Motor neuron (in vitro differentiated cells): Measurements from ENCODE around the gene NOTCH1. TPM values are rescaled to one million over a fixed set of nuclear protein-coding genes. Genes with fewer than 3 reads are reported as not detected.
A peak's percentile ranks its signal among the peaks of the same experiment; 100 is the strongest.

ENCODE experiments used
- ATAC-seq, 8 experiments: fragments of 200-7000 bp; cut with Tn5 transposase; replicated peaks in 6 of 8; 2 replicates each; pipeline ENCODE4 v1.8.0; 2021; ENCODE audit warnings: mild to moderate bottlenecking in 8 of 8, moderate library complexity in 8 of 8
- H3K27ac ChIP-seq, 2 donors: fragments of 250-450 bp; sonication (Bioruptor Pico); 2 replicates each; pipeline ENCODE4 v1.9.0; 2021; ENCODE audit warnings: antibody characterized with exemption in 2 of 2, mild to moderate bottlenecking in 2 of 2, moderate library complexity in 1 of 2
- H3K4me1 ChIP-seq, 2 donors: fragments of 250-450 bp; sonication (Bioruptor Pico); replicated peaks in 1 of 2; 2 replicates each; pipeline ENCODE4 v1.6.1; 2021; ENCODE audit warnings: antibody characterized with exemption in 2 of 2, mild to moderate bottlenecking in 2 of 2, moderate library complexity in 1 of 2
- H3K4me3 ChIP-seq, 5 donors: fragments of 250-450 bp; sonication (Bioruptor Pico); 2 replicates each; pipeline ENCODE4 v1.9.0; 2021; ENCODE audit warnings: antibody characterized with exemption in 5 of 5, mild to moderate bottlenecking in 5 of 5, moderate library complexity in 4 of 5
- WGBS, 10 experiments: fragments of 450-650 bp; shearing (Covaris generic); methylation state at CpG; one replicate each; pipeline ENCODE4 v1.0.0; 2022; 5-methylcytosine and 5-hydroxymethylcytosine counted together
- in situ Hi-C, 9 experiments: fragments of 400-800 bp; cut with MboI; loops; one replicate each; pipeline ENCODE4 v1.15.0; 2021; ENCODE audit warnings: low sequenced_read_pairs in 9 of 9, low pct_unique_long_range_greater_than_20kb in 2 of 9; ENCODE audit not compliant: unreplicated experiment in 9 of 9
- total RNA-seq, 8 experiments: library from RNA; unstranded; fragments of 300-600 nt; gene quantifications; 2 replicates each; pipeline versions ENCODE4 v1.2.3 to v1.2.4, GENCODE V29; 2022

The NOTCH1 gene
- total RNA-seq, 8 experiments from 2014 or later: 4.9 to 57.7 (median 17.6) TPM

DNA sequence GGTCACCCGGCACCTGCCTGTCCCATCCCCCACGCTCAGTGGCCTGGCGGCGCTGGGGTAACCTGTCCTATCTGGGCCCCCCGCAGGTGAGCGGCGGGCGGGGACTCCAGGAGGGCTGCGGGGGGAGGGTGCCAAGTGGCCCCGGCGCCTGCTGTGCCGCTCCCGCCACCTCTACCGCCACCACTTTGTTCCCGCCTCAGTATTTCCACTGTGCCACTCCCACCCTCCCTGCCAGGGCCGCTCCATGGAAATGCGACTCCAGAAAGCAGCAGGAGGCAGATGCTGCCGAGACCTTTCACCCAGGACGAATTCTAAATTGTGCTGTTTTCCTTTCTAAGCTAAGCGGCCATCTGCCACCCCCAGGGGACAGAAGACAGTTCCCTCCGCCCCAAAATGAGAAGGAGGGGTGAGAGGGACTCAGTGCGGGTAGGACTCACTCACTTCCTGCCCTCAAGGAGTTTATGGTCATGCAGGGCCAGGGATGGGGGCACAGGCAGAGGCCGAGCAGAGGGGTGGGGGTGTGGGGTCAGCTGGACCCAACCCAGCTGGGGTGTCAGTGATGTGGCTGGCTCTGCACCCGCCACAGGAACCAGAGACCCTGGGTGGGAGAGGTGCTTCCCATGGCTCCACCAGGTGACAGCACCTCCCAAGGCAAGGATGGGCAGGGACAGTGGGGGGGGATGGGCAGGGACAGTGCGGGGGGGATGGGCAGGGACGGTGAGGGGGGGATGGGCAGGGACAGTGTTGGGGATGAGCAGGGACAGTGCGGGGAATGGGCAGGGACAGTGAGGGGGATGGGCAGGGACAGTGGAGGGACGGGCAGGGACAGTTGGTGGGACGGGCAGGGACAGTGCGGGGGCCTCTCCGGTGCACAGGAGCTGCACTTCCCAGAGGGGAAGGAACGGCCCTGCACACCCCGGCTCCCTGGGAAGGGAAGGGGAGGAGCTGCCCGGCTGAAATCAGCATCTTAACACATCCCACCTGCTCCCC lies 17.8 kb downstream of the NOTCH1 start:
- 32 to 90% methylated on average over 2 to 3 of the region's 34 CpGs; no CpG with 5 or more reads in 8 of the 10 experiments for WGBS, 10 experiments
- H3K4me1 ChIP-seq: peaks cover 77% of the 10 kb centered on the region in 2 donors
- peak overlapping the region; percentile 77 for H3K27ac ChIP-seq
- peak in 3 of 8 experiments; percentile 8 to 36 (median 24) for ATAC-seq
- H3K4me3 ChIP-seq: no peak overlapping the region
- in situ Hi-C loops: no loop called here

DNA sequence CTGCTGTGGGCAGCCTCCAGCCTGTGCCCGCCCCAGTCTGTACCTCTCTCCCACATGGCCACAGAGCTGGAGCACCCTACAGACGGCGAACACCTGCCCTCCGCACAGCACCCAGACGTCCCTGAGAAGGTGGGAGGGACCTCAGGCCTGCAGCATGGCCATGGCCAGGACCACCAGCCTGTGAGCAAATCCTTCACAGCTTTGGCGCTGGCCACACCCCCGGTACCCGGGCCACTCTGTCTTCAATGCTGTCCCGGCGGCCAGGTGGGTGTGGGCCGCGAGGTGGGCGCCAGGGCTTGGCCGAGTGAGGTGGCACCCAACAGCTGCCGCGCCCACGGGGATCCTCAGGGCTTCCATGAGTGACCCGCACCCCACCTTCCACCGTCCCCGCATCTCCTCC lies 18.7 kb downstream of the NOTCH1 start:
- Histone ChIP-seq H3K27ac (peak overlapping the region; percentile 77), H3K4me1 (peaks cover 69 to 70% of the 10 kb centered on the region in 2 donors), H3K4me3 (no peak overlapping the region)
- 75 to 93% methylated on average over 2 to 3 of the region's 20 CpGs; no CpG with 5 or more reads in 8 of the 10 experiments for WGBS, 10 experiments
- peak in 5 of 8 experiments; percentile 10 to 32 (median 26) for ATAC-seq
- in situ Hi-C loops: no loop called here

DNA sequence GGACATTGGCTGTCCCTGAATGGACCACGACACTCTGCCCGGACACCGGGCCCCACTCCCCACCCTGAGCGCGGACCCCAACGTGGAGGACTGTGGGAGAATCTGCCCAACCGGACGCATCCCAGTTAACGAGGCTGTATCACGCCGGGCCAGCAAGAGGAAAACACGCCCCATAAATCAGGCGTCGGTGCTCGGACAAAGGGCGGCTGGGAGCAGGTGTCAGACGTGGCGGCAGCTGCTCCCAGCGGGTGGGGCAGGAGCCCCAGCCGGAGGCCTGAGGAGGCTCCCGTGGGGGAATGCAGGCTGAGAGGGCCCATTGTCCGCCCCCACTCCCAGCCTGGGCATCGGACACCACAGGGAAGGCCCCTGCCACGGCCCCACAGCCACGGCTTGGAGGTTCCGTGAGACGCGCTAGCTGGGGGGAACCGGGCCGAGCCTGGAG lies 19.2 kb downstream of the NOTCH1 start:
- peak overlapping the region in 1 of 5 donors; percentile 11 for H3K4me3 ChIP-seq
- peak in 5 of 8 experiments; percentile 72 to 84 (median 82) for ATAC-seq
- H3K4me1 ChIP-seq: peaks cover 64 to 65% of the 10 kb centered on the region in 2 donors
- peak overlapping the region; percentile 77 for H3K27ac ChIP-seq
- no CpG with 5 or more reads among the region's 30 CpGs for WGBS, 10 experiments
- in situ Hi-C loops: no loop called here

DNA sequence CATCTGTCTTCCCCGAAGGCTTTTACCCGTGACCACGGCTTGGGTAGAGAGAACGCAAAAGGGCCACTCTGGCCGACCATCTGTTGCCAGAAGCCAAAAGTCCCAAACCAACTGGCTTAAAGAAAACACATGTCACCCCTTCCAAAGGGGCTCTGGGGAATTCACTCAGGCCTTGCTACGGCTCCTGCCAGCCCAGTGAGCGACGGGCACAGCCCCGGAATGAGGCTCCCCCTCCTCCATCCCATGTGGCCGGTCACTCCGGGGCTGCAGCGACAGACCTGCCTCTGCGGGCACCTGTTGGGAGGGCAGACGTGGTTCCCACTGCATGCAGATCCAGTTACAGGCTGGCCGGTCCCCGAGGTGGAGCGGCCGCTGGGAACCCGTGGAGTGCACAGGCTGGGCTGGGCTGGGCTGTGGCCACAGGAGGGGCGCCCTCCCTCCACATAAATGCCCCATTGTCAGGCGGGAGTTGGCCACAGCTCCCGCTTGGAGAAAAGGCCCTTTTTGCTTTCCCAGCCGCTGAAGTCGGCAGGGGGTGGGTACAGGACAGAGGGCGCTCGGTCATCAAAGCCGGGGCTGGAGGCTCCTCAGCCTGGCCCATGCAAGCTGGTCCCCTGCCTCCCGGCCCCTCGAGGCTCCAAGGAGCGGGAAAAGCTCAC lies 19.9 kb downstream of the NOTCH1 start:
- WGBS, 10 experiments: 32 to 85% (median 60%) methylated on average over 2 to 5 of the region's 30 CpGs; no CpG with 5 or more reads in 7 of the 10 experiments
- in situ Hi-C loops: no loop called here
- ATAC-seq: peak in 5 of 8 experiments; percentile 53 to 70 (median 60)
- peak overlapping the region; percentile 77 for H3K27ac ChIP-seq
- peak overlapping the region in 1 of 5 donors; percentile 11 for H3K4me3 ChIP-seq
- H3K4me1 ChIP-seq: peaks cover 57 to 58% of the 10 kb centered on the region in 2 donors

DNA sequence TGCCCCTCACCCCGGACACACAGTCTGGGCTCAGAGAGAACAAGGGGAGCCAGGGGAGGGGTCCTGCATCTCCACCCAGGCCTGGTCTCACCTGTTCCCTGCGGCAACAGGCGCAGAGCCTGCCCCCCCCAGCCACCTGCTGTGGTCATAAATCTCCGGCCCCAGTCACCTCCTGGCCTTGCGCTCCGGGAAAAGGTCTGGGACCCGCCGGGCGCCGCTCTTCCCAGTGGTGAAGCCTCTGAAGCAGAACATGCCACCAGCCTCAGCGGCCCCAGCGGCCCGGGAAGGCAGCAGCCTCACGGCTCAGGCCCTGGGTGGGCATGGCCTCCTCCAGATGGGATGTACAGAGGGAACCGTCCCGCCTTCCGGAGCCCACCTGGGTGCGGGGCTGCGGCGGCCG lies 20.6 kb downstream of the NOTCH1 start:
- Histone ChIP-seq H3K4me3 (no peak overlapping the region), H3K4me1 (peaks cover 49 to 58% of the 10 kb centered on the region in 2 donors), H3K27ac (peak overlapping the region in 1 of 2 donors; percentile 77)
- 100% methylated on average over 1 of the region's 21 CpGs; no CpG with 5 or more reads in 9 of the 10 experiments for WGBS, 10 experiments
- in situ Hi-C loops: no loop called here
- ATAC-seq: peak in 1 of 8 experiments; percentile 8

DNA sequence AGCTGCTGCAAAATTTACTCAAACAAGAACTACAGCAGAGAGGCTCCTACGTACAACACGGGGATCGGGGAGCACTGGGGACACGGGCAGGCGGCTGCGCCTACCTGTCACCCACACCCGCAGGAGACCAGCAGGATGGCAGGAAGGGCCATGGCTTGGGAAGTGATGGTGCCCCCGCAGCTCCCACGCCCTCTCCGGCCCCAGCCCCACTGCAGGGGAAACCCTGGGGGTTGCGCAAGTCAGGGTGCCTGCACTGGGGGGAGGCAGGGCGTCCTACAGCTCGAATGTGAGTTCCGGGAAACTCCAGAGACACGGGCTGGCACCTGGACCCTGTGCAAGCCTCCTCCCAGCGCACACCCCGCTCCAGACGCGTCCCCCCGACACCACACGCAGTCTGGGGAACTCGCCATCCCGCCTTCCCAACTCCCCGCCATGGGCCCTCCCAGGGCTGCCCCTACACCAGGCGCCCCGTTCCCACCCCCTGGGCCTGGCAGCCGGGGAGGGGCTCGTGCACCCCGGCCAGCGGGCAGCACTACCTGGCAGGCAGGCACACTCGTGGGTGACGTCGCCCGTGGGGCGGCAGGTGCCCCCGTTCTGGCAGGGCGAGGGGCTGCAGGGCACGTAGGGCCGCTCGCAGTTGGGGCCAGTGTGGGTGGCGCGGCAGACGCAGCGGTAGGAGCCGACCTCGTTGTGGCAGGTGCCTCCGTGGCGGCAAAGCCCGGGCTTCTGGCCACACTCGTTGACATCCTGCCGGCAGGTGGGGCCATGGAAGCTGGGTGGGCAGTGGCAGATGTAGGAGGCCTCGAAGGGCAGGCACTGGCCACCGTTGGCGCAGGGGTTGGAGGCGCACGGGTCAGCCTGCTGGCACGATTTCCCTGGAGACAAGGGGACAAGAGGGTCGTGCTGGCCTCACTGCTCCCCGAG lies 23.3 kb downstream of the NOTCH1 start:
- H3K4me3 ChIP-seq: no peak overlapping the region
- H3K27ac ChIP-seq: no peak overlapping the region
- no peak for ATAC-seq
- in situ Hi-C loops: no loop called here
- 100% methylated on average over 2 of the region's 59 CpGs; no CpG with 5 or more reads in 9 of the 10 experiments for WGBS, 10 experiments
- peaks cover 25 to 39% of the 10 kb centered on the region in 2 donors for H3K4me1 ChIP-seq

DNA sequence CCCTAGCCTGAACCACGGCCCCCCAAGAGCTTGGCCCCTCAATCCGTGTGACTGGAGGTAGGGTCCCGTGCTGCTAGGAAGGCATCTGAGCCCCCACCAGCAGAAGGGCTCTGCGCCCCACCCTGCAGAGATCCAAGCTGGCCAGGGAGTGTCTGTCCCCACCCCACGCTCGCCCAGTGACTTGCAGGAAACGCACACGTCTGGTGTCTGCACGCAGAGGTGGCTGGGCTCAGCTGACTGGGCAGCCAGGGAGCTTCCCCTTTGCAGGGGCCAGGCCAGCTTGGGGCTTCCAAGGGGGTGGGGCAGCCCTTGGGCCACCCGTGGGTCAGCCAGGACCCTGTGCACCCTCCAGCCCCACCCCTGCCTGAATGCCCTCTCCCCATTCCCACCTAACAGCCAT lies 24.3 kb downstream of the NOTCH1 start:
- WGBS, 10 experiments: no CpG with 5 or more reads among the region's 10 CpGs
- H3K4me3 ChIP-seq: no peak overlapping the region
- peak overlapping the region in 1 of 2 donors; percentile 44 for H3K27ac ChIP-seq
- in situ Hi-C loops: no loop called here
- ATAC-seq: no peak
- H3K4me1 ChIP-seq: peaks cover 17 to 35% of the 10 kb centered on the region in 2 donors

DNA sequence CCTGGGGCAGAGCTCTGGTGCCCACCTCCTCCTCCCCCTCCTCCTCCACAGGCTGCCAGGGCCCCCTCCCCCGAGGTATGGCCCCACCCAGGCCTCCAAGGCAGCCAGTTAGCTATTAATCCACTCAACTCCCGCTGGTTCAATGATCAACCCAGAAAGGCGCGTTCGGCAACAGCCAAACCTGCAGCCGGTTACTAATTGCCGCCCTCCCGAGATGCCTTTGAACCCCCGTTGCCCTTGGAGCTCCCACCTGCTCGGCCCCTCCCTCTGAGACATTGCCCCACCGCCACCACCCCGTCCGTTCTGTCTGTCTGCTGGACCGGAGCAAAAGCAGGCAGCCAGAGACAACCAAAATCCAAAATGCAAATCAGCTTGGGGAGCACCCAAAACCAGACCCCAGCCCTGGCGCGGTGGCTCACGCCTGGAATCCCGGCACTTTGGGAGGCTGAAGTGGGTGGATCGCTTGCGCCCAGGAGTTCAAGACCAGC lies 25.8 kb downstream of the NOTCH1 start:
- peak overlapping the region in 1 of 2 donors; percentile 52 for H3K27ac ChIP-seq
- no peak for ATAC-seq
- H3K4me1 ChIP-seq: peaks cover 12 to 29% of the 10 kb centered on the region in 2 donors
- WGBS, 10 experiments: 58 to 100% (median 96%) methylated on average over 5 to 6 of the region's 20 CpGs; no CpG with 5 or more reads in 7 of the 10 experiments
- H3K4me3 ChIP-seq: no peak overlapping the region
- in situ Hi-C loops: no loop called here

DNA sequence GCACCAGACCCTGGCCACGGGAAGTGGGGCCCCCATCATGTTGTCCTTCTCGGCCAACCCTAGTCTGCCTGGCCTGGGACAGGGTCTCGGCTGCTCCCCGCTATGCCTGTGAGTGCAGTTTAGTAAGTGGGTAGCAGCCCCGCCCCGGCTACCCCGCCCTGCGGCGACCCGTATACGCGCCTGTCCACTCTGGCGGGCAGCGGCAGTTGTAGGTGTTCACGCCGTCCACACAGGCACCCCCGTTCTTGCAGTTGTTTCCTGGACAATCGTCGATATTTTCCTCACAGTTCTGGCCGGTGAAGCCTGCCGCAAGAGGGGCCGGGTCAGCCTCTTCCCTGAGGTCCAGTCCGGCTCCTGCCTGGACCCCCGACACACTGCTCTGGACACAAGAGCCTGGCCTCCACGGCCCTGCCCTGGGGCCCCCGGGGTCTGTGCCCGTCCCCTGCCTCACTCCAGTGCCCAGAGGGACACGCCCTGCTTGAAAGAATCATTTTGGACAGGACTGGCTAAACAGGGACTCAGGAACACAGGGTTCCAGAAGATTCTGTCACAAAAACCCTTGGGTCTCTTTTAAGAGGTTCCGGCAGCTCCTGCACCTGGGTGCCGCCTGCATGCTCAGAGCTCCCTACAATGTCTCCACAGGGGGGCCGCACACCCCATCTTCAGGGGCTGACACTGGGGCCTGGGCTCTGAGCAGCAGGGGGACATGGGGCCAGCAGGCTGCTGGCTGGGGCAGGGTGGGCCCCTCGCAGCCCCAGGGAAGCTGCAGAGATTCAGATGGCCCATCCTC lies 26.4 kb downstream of the NOTCH1 start:
- Histone ChIP-seq H3K4me1 (peaks cover 11 to 28% of the 10 kb centered on the region in 2 donors), H3K27ac (peak overlapping the region in 1 of 2 donors; percentile 28), H3K4me3 (no peak overlapping the region)
- 81 to 100% (median 94%) methylated on average over 1 to 5 of the region's 32 CpGs; no CpG with 5 or more reads in 6 of the 10 experiments for WGBS, 10 experiments
- ATAC-seq: no peak
- in situ Hi-C loops: no loop called here

DNA sequence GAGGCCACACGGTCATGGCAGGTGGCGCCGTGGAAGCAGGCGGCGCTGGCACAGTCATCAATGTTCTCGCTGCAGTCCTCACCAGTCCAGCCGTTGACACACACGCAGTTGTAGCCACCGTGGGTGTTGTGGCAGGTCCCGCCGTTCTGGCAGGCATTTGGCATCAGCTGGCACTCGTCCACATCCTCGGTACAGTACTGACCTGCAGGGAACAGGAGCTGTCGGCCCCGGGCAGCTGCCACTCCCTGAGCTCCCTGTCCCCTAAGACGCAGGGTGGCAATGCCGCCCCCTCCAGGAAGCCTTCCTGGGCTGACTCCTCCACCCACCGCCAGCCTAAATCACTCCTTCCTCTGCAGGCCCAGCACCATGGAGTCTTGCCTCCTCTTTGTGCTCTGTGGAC lies 27.2 kb downstream of the NOTCH1 start:
- no peak overlapping the region for H3K27ac ChIP-seq
- no peak for ATAC-seq
- 50 to 100% (median 90%) methylated on average over 1 to 2 of the region's 18 CpGs; no CpG with 5 or more reads in 7 of the 10 experiments for WGBS, 10 experiments
- H3K4me1 ChIP-seq: peaks cover 11 to 28% of the 10 kb centered on the region in 2 donors
- no peak overlapping the region for H3K4me3 ChIP-seq
- in situ Hi-C loops: no loop called here

DNA sequence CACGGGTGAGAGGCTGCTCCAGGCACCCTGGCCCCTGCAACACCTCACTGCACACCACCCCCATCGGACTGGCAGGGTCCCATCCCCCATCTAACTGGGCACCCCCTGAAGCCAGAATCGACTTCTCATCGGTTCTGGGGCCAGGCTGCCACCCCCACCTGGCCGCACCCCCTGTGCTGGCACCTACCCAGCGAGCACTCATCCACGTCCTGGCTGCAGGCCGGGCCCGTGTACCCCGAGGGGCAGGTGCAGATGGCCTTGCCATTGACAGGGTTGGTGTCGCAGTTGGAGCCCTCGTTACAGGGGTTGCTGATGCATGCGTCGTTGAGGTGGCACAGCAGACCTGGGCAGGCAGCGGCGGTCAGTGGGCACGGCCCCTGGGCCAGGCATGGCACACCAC lies 27.9 kb downstream of the NOTCH1 start:
- Histone ChIP-seq H3K27ac (no peak overlapping the region), H3K4me3 (no peak overlapping the region), H3K4me1 (peaks cover 11 to 28% of the 10 kb centered on the region in 2 donors)
- ATAC-seq: no peak
- WGBS, 10 experiments: 100% methylated on average over 1 to 7 of the region's 17 CpGs; no CpG with 5 or more reads in 8 of the 10 experiments
- in situ Hi-C loops: no loop called here
